HG02840 (cell line): ENCODE results near the gene SCAMP4.
A peak's percentile ranks its signal among the peaks of the same experiment; 100 is the strongest.
"Not testable (repeated sequence)": the region's sequence is repeated elsewhere in the genome, so short reads cannot be mapped to it uniquely, and the experiment has no call there.

ENCODE experiments used
- ATAC-seq: cut with Tn5 transposase; IDR thresholded peaks from one replicate; pipeline ENCODE4 v1.9.1; 2021; ENCODE audit warnings: mild to moderate bottlenecking, moderate library complexity, moderate number of reproducible peaks; ENCODE audit not compliant: unreplicated experiment, low FRiP score

Gene SCAMP4

GRCh38 chr19:1865172-1866010 is 39.8 kb upstream of the SCAMP4 start:
- ATAC-seq, result no peak

- ATAC-seq, result no peak
Measured at GRCh38 chr19:1866693-1867348, 38.4 kb upstream of the SCAMP4 start.

GRCh38 chr19:1867349-1867724 is 37.9 kb upstream of the SCAMP4 start:
- no peak for ATAC-seq

- ATAC-seq, result no peak
Measured at GRCh38 chr19:1868971-1869370, 36.2 kb upstream of the SCAMP4 start.

- no peak for ATAC-seq
Measured at GRCh38 chr19:1871140-1871597, 34.0 kb upstream of the SCAMP4 start.

- ATAC-seq, result no peak
Measured at GRCh38 chr19:1871630-1872029, 33.6 kb upstream of the SCAMP4 start.

GRCh38 chr19:1872807-1873523 is 32.2 kb upstream of the SCAMP4 start:
- no peak for ATAC-seq

GRCh38 chr19:1873524-1874473 is 31.4 kb upstream of the SCAMP4 start:
- ATAC-seq, result no peak

- ATAC-seq, result no peak
Measured at GRCh38 chr19:1874554-1875185, 30.5 kb upstream of the SCAMP4 start.

GRCh38 chr19:1875265-1875645 is 29.9 kb upstream of the SCAMP4 start:
- ATAC-seq, result peak; percentile 10

- peak; percentile 64 for ATAC-seq
Measured at GRCh38 chr19:1875646-1876495, 29.3 kb upstream of the SCAMP4 start.

GRCh38 chr19:1876496-1877279 is 28.5 kb upstream of the SCAMP4 start:
- not testable (repeated sequence) for ATAC-seq

- ATAC-seq, result not testable (repeated sequence)
Measured at GRCh38 chr19:1877280-1877660, 27.9 kb upstream of the SCAMP4 start.

GRCh38 chr19:1878583-1878982 is 26.6 kb upstream of the SCAMP4 start:
- not testable (repeated sequence) for ATAC-seq

- not testable (repeated sequence) for ATAC-seq
Measured at GRCh38 chr19:1879982-1880381, 25.2 kb upstream of the SCAMP4 start.

- no peak for ATAC-seq
Measured at GRCh38 chr19:1880611-1881392, 24.4 kb upstream of the SCAMP4 start.

- ATAC-seq, result not testable (repeated sequence)
Measured at GRCh38 chr19:1881393-1882088, 23.7 kb upstream of the SCAMP4 start.
